Daoy (cell line): ENCODE results near the gene PEF1. TPM values are rescaled to one million over a fixed set of nuclear protein-coding genes. Genes with fewer than 3 reads are reported as not detected.

Experiments used
- DNase-seq: peaks from one replicate; pipeline ENCODE4 v3.0.0-alpha.2; 2015; ENCODE audit warnings: low read depth
- total RNA-seq: library from RNA; depleted of rRNA; stranded (reverse); fragments of >200 nt; shearing (Covaris generic); gene quantifications from 2 replicates; pipeline ENCODE4 v1.2.3, GENCODE V29; 2014; rRNA removed

Gene PEF1
- total RNA-seq: 109 and 126 TPM in 2 replicates

- DNase-seq: peak; percentile 99
These were observed at the start of gene PEF1 for GRCh38 chr1:31644560-31645273. Gene PEF1 (minus strand): TSS chr1:31644876. CDS start chr1:31644864, 12 bp downstream.

- no peak for DNase-seq
These were observed 48.6 kb upstream of the PEF1 start for GRCh38 chr1:31693231-31693630.

GRCh38 chr1:31691951-31692350 lies 47.3 kb upstream of the PEF1 start:
- no peak for DNase-seq

- no peak for DNase-seq
These were observed 46.8 kb upstream of the PEF1 start for GRCh38 chr1:31691446-31691845.

- no peak for DNase-seq
These were observed 46.2 kb upstream of the PEF1 start for GRCh38 chr1:31690921-31691320.

GRCh38 chr1:31689854-31690253 lies 45.2 kb upstream of the PEF1 start:
- peak; percentile 96 for DNase-seq

- DNase-seq: no peak
These were observed 44.7 kb upstream of the PEF1 start for GRCh38 chr1:31689379-31689778.

- no peak for DNase-seq
These were observed 43.7 kb upstream of the PEF1 start for GRCh38 chr1:31688233-31688918.

- DNase-seq: no peak
These were observed 42.9 kb upstream of the PEF1 start for GRCh38 chr1:31687601-31688000.

GRCh38 chr1:31685795-31686194 lies 41.1 kb upstream of the PEF1 start:
- DNase-seq: no peak

GRCh38 chr1:31683997-31684396 lies 39.3 kb upstream of the PEF1 start:
- DNase-seq: no peak

- DNase-seq: no peak
These were observed 36.7 kb upstream of the PEF1 start for GRCh38 chr1:31681415-31681814.

GRCh38 chr1:31679676-31680230 lies 35.1 kb upstream of the PEF1 start:
- DNase-seq: no peak

- no peak for DNase-seq
These were observed 34.4 kb upstream of the PEF1 start for GRCh38 chr1:31679091-31679490.

GRCh38 chr1:31678681-31679080 lies 34.0 kb upstream of the PEF1 start:
- no peak for DNase-seq

- no peak for DNase-seq
These were observed 33.3 kb upstream of the PEF1 start for GRCh38 chr1:31677949-31678348.

GRCh38 chr1:31677401-31677800 lies 32.7 kb upstream of the PEF1 start:
- DNase-seq: no peak

- no peak for DNase-seq
These were observed 31.1 kb upstream of the PEF1 start for GRCh38 chr1:31675756-31676155.

- DNase-seq: no peak
These were observed 30.5 kb upstream of the PEF1 start for GRCh38 chr1:31675161-31675560.

- DNase-seq: no peak
These were observed 29.9 kb upstream of the PEF1 start for GRCh38 chr1:31674626-31675025.

GRCh38 chr1:31673433-31673832 lies 28.8 kb upstream of the PEF1 start:
- DNase-seq: no peak

GRCh38 chr1:31672986-31673385 lies 28.3 kb upstream of the PEF1 start:
- no peak for DNase-seq

GRCh38 chr1:31671561-31672201 lies 27.0 kb upstream of the PEF1 start:
- no peak for DNase-seq
